Memory B cell (primary cell): Measurements from ENCODE around the gene MICAL3.
"Not testable (repeated sequence)": the region's sequence is repeated elsewhere in the genome, so short reads cannot be mapped to it uniquely, and the experiment has no call there.

Experiments
- ATAC-seq: fragments of 150-1000 bp; cut with Tn5 transposase; 2 replicates; pipeline ENCODE4 v1.10.0; 2021; ENCODE audit warnings: low read depth, mild to moderate bottlenecking, moderate library complexity
- DNase-seq, 2 donors: peaks; one replicate each; pipeline ENCODE4 v3.0.0; 2022; ENCODE audit warnings: low spot score in 2 of 2
- H3K27ac Mint-ChIP-seq: one replicate; pipeline ENCODE4 v1.8.0; 2022; ENCODE audit warnings: mild to moderate bottlenecking, moderate library complexity, mixed read lengths
- H3K27me3 Mint-ChIP-seq: one replicate; pipeline ENCODE4 v1.8.0; 2022; ENCODE audit warnings: mixed read lengths
- H3K36me3 Mint-ChIP-seq: one replicate; pipeline ENCODE4 v1.8.0; 2022; ENCODE audit warnings: mild to moderate bottlenecking, mixed read lengths
- H3K4me1 Mint-ChIP-seq: one replicate; pipeline ENCODE4 v1.8.0; 2022; ENCODE audit warnings: mixed read lengths
- H3K4me3 Mint-ChIP-seq: one replicate; pipeline ENCODE4 v1.8.0; 2022; ENCODE audit warnings: mild to moderate bottlenecking, moderate library complexity, mixed read lengths
- H3K9me3 Mint-ChIP-seq: one replicate; pipeline ENCODE4 v1.8.0; 2022; ENCODE audit warnings: mixed read lengths

MICAL3 gene

DNA sequence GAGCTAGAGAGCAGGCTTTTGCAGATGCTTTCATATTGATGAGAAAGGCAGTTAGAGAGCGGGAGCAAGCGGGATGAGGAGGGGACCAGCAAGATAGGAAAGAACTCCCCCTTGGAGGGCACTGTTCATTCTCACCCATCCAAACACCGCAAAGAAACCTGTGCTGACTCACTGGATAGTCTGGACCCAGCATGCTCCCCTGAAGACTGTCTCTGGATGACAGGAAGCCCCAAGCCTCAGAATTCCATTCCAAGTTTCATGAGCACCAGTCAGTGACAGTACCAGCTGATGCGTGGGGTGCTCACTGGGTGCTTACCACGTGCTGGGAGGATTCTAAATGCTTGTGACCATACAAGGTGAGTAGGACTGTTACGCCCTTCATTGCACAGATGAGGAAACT, 34.2 kb downstream of the MICAL3 start:
- Mint-ChIP-seq H3K4me1 (peaks cover 75% of the 10 kb centered on the region), H3K9me3 (no peaks in the 10 kb centered on the region), H3K27me3 (no peaks in the 10 kb centered on the region), H3K36me3 (peaks cover 8% of the 10 kb centered on the region), H3K27ac (no peak overlapping the region), H3K4me3 (no peak overlapping the region)
- DNase-seq (no peak), ATAC-seq (no peak)

DNA sequence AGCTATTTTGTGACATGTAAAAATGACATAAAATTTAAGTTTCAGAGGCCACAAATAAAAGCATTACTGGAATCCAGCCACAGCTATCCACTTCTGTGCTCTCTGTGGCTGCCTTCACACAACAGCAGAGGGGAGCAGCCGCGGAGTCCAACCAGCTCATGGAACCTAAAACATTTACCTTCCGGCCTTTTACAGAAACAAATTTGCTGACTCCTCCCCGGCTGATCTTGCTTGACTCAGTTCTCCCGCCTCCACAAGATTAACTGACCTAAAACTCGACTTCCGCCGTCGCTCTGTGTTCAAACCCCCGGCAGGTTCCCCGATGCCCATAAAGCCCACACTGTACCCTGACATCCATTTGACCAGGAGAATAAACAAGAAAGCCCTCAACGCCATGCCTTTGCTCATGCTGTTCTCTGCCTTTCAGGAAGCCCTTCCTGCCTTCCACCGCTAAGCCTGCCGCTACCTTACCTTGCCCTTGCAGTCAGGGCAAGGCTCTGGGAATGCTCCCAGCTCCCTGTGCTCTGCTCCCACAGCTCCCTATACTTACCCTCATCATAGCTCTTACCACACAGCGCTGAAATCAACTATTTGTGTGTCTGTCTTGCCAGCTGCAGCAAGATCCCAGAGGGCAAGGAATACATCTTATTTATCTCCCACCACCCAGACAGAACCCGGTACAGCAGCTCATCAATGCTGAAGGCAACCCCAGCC, 35.4 kb downstream of the MICAL3 start:
- peaks cover 69% of the 10 kb centered on the region for H3K4me1 Mint-ChIP-seq
- H3K4me3 Mint-ChIP-seq, result peak overlapping the region; percentile 55
- H3K27me3 Mint-ChIP-seq, result no peaks in the 10 kb centered on the region
- H3K9me3 Mint-ChIP-seq, result no peaks in the 10 kb centered on the region
- H3K36me3 Mint-ChIP-seq, result peaks cover 8% of the 10 kb centered on the region
- H3K27ac Mint-ChIP-seq, result peak overlapping the region; percentile 87
- DNase-seq (no peak), ATAC-seq (no peak)

DNA sequence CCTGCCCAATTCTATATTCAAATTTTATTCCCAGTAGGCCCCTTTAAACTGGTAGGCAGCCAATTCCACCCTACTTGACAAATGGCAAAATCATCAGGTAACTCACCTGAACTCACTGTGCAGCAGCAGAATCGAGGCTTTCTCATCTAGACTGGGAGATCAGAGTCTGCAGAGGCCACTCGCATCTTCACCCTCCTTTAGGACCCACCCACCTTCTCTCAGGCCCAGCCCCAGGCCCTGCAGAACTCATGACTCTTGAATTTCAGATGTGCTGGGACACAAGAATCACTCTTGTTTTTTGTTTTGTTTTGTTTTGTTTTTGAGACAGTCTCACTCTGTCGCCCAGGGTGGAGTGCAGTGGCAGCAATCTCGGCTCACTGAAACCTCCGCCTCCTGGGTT, 38.8 kb downstream of the MICAL3 start:
- Mint-ChIP-seq H3K9me3 (no peaks in the 10 kb centered on the region), H3K4me3 (no peak overlapping the region), H3K27ac (peak overlapping the region; percentile 79), H3K27me3 (no peaks in the 10 kb centered on the region), H3K36me3 (peaks cover 10% of the 10 kb centered on the region), H3K4me1 (peaks cover 62% of the 10 kb centered on the region)
- no peak for DNase-seq
- ATAC-seq, result no peak

DNA sequence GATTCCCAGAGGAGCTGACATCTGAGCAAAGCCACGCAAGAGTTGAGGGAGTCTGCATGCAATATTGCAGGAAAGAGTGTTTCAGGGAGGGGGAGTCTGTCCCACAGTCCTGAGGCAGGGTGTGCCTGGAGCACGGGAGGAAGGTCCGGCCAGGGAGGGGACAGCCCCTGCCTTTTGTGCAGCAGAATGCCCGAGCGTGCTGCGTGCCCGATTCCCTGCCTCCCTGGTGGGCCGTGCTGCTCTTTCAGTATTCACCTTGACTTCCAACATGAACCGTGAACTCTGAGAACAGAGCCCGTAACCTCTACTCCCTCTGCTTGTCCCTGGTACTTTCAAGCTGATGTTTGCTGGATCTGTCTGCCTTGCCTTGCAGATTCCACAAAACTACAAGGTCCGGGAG, 39.3 kb downstream of the MICAL3 start:
- not testable (repeated sequence) for DNase-seq, H3K4me3 Mint-ChIP-seq, ATAC-seq, H3K27me3 Mint-ChIP-seq, H3K36me3 Mint-ChIP-seq, H3K9me3 Mint-ChIP-seq
- H3K27ac Mint-ChIP-seq, result peak overlapping the region; percentile 79
- peaks cover 64% of the 10 kb centered on the region for H3K4me1 Mint-ChIP-seq

DNA sequence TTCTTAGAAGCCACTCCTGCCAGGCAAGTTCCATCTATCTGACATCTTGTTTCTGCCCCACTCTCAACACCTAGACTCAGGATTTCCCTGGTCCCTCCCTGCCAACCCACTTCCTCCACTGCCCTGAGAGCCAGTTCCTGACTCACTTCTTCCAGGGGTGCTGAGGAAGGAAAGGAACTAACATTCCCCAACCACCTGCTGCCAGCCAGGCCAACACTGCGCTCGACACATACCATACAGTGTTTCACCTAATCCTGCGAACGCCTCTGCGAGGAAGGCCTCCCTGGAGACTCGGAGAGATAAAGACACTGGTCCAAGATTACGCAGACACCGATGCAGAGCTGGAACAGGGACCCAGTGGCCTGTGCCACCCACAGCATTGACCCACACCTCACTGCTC, 40.2 kb downstream of the MICAL3 start:
- Mint-ChIP-seq H3K27me3 (no peaks in the 10 kb centered on the region), H3K4me3 (no peak overlapping the region), H3K36me3 (peaks cover 7% of the 10 kb centered on the region), H3K4me1 (peaks cover 62% of the 10 kb centered on the region), H3K27ac (peak overlapping the region; percentile 78), H3K9me3 (no peaks in the 10 kb centered on the region)
- DNase-seq (no peak), ATAC-seq (no peak)

DNA sequence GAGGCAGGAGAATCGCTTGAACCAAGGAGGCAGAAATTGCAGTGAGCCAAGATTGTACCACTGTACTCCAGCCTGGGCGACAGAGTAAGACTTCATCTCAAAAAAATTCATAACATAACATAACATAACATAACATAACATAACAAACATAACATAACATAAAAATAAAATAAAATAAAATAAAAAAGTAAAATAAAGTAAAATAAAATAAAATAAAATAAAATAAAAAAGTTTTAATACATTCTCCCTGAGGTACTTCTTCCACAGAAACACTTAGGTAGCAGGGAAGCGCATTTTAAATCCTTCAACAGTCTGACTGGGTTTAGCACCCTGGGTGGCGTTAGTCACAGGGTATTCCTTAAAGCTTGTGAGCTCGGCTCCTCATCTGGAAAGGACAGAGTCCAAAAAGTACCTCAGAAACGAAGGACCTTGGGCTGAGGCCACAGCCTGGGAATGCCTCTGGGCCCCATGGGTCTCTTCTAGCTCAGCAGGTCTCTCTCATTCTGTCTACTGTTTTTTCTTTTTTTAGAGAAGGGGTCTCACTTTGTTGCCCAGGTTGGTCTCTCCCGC, 41.7 kb downstream of the MICAL3 start:
- DNase-seq (no peak), ATAC-seq (no peak)
- Mint-ChIP-seq H3K27me3 (no peaks in the 10 kb centered on the region), H3K9me3 (no peaks in the 10 kb centered on the region), H3K36me3 (peaks cover 7% of the 10 kb centered on the region), H3K4me1 (peaks cover 59% of the 10 kb centered on the region), H3K4me3 (no peak overlapping the region), H3K27ac (peak overlapping the region; percentile 78)

DNA sequence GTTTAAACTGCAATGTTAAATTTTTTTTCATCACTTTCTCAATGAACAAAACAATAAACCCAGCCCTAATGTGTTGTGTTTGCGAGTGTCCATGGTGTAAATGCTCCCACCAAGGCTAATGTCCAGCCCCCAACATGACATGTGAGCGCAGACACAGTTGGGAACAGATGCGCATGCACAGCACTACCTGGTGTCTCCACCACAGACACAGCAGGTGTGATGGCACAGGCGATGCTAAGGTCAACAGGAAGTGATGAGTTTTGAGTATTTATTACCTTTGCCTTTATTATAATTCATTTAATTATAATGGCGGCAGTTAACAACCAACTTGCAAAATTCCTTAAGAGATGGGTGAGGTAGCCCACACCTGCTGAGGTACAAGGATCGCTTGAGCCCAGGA, 42.9 kb downstream of the MICAL3 start:
- ATAC-seq, result peak; percentile 51
- Mint-ChIP-seq H3K27me3 (no peaks in the 10 kb centered on the region), H3K9me3 (peaks cover 1% of the 10 kb centered on the region), H3K27ac (peak overlapping the region; percentile 78), H3K4me1 (peaks cover 52% of the 10 kb centered on the region), H3K36me3 (peaks cover 6% of the 10 kb centered on the region), H3K4me3 (no peak overlapping the region)
- no peak for DNase-seq

DNA sequence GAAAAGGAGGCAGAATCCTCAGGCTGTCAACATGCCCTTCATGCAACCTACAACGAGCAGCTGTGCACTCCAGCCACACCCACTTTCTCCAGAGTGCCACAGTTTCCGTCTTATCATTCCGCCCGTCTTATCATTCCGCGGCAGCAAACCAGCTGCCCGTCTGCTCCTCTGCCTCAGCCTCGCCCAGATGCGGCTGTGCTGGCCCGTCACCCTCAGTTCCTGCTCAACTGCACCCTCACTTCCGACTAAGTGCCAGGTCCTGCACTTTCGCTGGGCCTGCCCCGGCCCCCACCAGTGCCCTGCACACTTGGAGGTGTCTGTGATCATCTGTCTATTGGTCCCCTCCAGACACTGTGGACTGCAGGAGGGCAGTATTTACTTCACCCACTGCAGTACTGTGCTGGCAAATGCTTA, 43.7 kb downstream of the MICAL3 start:
- H3K27ac Mint-ChIP-seq, result peak overlapping the region; percentile 78

DNA sequence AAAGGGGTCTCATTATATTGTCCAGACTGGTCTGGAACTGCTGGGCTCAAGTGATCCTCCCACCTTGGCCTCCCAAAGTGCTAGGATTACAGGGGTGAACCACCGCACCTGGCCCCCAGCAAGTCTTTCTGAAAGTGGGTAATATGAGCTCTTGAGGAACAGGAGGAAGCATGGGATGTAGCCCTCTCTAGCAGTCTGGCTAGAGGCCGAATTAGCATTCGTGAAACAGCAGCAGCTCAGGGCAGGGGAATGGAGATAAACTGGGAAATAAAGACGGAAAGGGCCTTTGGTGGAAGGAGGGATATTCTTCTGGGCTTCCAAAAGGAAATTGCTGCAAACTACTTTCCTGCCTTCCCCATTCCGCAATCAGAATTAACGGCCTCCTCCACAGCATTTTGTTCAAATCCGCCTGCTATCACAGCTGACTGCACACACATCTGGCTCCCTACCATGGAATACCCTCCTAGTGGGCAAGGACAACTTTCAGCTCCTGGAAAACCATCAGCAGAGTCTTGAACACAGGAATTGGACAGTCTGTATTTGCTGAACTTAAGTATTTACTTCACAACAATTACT, 44.3 kb downstream of the MICAL3 start:
- no peaks in the 10 kb centered on the region for H3K27me3 Mint-ChIP-seq
- H3K4me1 Mint-ChIP-seq, result peaks cover 52% of the 10 kb centered on the region

More for the DNA sequence above, 43.7 kb downstream of the MICAL3 start:
- DNase-seq (peak in 1 of 2 donors; percentile 43), ATAC-seq (peak; percentile 77)
- H3K9me3 Mint-ChIP-seq, result peaks cover 1% of the 10 kb centered on the region
- H3K4me1 Mint-ChIP-seq, result peaks cover 52% of the 10 kb centered on the region
- peak overlapping the region; percentile 72 for H3K4me3 Mint-ChIP-seq
- no peaks in the 10 kb centered on the region for H3K27me3 Mint-ChIP-seq
- peaks cover 6% of the 10 kb centered on the region for H3K36me3 Mint-ChIP-seq

DNA sequence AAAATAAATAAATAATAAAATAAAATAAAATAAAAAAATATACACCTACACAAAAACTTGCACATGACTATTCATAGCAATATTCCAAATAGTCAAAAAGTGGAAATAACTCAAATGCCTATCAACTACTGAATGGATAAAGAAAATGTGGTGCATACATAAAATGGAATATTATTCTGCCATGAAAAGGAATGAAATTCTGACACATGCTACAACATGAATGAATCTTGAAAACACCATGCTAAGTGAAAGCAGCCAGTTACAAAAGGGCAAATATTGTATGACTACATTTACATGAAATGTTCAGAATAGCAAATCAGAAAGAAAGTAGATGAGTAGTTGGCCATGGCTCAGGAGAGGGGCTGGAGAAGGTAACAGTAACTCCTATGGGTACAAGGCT, 46.3 kb downstream of the MICAL3 start:
- no peaks in the 10 kb centered on the region for H3K27me3 Mint-ChIP-seq
- peaks cover 8% of the 10 kb centered on the region for H3K36me3 Mint-ChIP-seq
- ATAC-seq, result no peak
- no peak overlapping the region for H3K4me3 Mint-ChIP-seq
- no peak for DNase-seq
- H3K4me1 Mint-ChIP-seq, result peaks cover 45% of the 10 kb centered on the region
- peaks cover 1% of the 10 kb centered on the region for H3K9me3 Mint-ChIP-seq
- peak overlapping the region; percentile 55 for H3K27ac Mint-ChIP-seq

More for the DNA sequence above, 44.3 kb downstream of the MICAL3 start:
- Mint-ChIP-seq H3K36me3 (peaks cover 6% of the 10 kb centered on the region), H3K9me3 (peaks cover 1% of the 10 kb centered on the region), H3K4me3 (peak overlapping the region; percentile 72), H3K27ac (peak overlapping the region; percentile 78)
- ATAC-seq (no peak), DNase-seq (no peak)

DNA sequence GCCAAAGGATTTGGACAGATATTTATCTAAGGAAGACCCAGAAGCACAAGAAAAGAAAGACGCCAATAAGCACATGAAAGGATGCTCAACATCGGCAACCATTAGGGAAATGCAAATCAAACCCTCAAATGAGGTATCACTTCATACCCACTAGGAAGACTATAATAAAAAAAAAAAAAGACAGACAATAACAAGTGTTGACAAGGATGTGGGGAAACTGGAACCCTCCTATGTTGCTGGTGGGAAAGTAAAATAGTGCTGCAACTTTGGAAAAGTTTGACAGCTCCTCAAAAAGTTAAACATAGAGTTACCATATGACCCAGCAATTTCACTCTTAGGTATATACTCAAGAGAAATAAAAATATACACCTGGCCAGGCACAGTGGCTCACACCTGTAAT, 47.0 kb downstream of the MICAL3 start:
- peaks cover 1% of the 10 kb centered on the region for H3K9me3 Mint-ChIP-seq
- DNase-seq (no peak), ATAC-seq (no peak)
- H3K27ac Mint-ChIP-seq, result peak overlapping the region; percentile 75
- peaks cover 46% of the 10 kb centered on the region for H3K4me1 Mint-ChIP-seq
- no peak overlapping the region for H3K4me3 Mint-ChIP-seq
- no peaks in the 10 kb centered on the region for H3K27me3 Mint-ChIP-seq
- peaks cover 8% of the 10 kb centered on the region for H3K36me3 Mint-ChIP-seq

DNA sequence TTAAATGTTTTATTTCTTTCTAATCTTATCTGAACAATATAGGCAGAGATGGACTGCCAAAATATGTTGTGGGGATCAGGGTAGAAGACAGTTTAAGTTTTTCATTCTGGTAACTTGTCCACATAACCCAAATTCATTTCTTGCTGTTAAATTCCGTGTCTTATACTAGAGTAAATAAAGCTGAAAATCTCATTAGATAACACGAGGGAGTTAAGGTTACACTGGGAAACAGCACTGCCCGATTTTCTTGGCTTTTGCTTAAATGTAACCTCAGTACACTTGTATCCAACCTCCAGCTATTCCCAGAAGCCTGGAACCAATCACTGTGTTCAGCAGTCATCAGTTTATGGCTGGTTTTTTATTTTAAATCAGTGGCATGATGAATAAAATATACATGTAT, 48.2 kb downstream of the MICAL3 start:
- Mint-ChIP-seq H3K4me1 (peaks cover 50% of the 10 kb centered on the region), H3K4me3 (no peak overlapping the region), H3K27me3 (no peaks in the 10 kb centered on the region), H3K9me3 (peaks cover 1% of the 10 kb centered on the region), H3K27ac (no peak overlapping the region), H3K36me3 (peaks cover 13% of the 10 kb centered on the region)
- no peak for DNase-seq
- ATAC-seq, result no peak

DNA sequence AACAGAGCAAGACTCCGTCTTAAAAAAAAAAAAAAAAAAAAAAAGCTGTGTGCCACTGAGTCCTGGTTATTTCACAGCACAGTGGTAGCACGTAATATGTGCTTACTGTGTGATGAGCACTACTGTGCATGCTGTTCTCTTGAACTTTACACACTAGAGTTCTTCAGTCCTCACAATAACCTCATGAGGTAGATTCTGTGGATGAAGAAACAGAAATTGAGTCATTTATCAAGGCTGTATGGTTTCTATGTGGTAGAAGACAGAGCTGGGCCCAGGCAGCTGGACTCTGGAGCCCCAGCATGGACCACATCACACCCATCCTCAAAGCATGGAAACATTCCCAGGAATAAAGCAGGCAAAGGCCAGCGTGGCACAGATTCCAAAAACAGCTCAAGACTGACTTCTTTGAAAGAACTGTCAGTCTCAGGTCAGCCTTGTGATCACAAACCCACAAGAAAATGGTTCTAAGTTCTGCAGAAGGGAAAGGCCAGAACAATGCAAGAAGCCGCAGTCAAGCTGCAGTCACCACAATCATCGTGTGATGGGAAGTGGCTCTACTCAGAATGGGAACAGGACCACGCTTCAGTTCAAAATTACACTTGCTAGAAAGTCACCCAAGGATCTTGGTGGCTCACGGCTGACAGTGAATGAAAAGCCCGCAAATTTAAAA, 49.5 kb downstream of the MICAL3 start:
- Mint-ChIP-seq H3K27ac (peak overlapping the region; percentile 72), H3K36me3 (peaks cover 13% of the 10 kb centered on the region), H3K4me3 (no peak overlapping the region), H3K27me3 (no peaks in the 10 kb centered on the region), H3K9me3 (peaks cover 1% of the 10 kb centered on the region), H3K4me1 (peaks cover 40% of the 10 kb centered on the region)
- ATAC-seq, result peak; percentile 82
- DNase-seq, result no peak

DNA sequence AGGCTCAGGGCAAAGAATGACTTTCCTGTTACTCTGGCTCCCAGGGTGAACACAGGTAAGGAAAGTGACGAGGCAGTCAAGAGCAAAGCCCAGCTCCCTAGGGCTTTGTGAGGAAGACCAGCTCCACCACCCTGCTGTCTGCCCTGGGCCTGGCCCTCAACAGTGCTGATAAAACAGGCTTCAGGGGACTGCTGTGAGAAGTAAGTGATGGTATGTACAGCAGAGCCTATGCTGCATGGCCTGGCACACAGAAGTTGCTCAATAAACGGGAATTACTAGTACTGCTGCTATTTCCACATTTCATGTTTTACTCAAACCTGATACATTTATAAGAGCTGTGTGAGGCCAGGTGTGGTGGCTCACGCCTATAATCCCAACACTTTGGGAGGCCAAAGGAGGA, 50.3 kb downstream of the MICAL3 start:
- ATAC-seq (no peak), DNase-seq (no peak)
- peaks cover 39% of the 10 kb centered on the region for H3K4me1 Mint-ChIP-seq
- peaks cover 18% of the 10 kb centered on the region for H3K36me3 Mint-ChIP-seq
- no peak overlapping the region for H3K4me3 Mint-ChIP-seq
- H3K9me3 Mint-ChIP-seq, result peaks cover 1% of the 10 kb centered on the region
- H3K27ac Mint-ChIP-seq, result peak overlapping the region; percentile 22
- H3K27me3 Mint-ChIP-seq, result no peaks in the 10 kb centered on the region
